Measurements from ENCODE around the gene DMAC1. TPM values are rescaled to one million over a fixed set of nuclear protein-coding genes. Genes with fewer than 3 reads are reported as not detected.

Gene DMAC1
- total RNA-seq, 1 experiment from 2014 or later = 43.3 TPM

DNA sequence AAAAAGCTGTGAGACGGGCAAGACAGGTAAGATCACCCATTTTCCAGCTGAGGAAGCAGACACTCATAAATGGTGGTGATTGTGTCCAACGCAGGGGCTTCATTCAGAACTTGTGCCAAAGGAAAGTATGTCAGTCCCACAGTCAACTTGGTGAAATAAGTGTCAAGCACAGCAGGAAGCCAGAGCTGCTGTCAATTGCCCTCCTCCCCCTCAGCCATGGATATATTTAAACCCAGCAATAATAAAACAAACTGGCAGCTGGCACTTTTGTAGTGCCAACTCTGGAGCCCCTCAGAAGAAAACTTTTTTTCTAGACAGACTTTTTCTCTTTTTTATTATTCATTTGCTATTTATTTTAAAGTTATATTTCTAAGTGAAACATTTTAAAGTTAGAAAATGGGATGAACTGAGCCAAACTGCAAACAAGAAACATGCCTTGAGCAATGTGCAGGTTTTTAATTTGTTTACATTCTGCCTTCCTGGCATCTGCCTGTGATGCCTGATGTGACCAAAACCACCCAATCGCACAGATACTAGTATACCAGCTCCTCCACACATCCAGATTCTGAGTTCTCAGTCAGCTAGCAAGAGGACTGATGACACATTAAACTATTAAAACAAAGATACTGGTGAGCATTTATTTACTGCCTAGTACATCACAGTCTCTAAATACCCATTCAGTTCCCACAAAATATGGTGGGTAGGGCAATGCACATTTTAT is 17.0 kb downstream of the DMAC1 start:
- H3K79me2 ChIP-seq (ENCODE audit: low read depth) = no peaks in the 10 kb centered on the region
- no peak overlapping the region for H2AFZ ChIP-seq
- H3K4me1 ChIP-seq (replicated peaks; ENCODE audit: insufficient read depth) = no peaks in the 10 kb centered on the region
- H3K27me3 ChIP-seq (ENCODE audit: insufficient read depth, low read depth) = no peaks in the 10 kb centered on the region
- no peak overlapping the region for H3K4me3 ChIP-seq
- H3K4me2 ChIP-seq = no peak overlapping the region
- no peak overlapping the region for H3K27ac ChIP-seq
- no peaks in the 10 kb centered on the region for H3K9me2 ChIP-seq (ENCODE audit: insufficient read depth)
- no peaks in the 10 kb centered on the region for H3F3A ChIP-seq (ENCODE audit: insufficient read depth, low read depth)
- TF ChIP-seq, protein P1, sequence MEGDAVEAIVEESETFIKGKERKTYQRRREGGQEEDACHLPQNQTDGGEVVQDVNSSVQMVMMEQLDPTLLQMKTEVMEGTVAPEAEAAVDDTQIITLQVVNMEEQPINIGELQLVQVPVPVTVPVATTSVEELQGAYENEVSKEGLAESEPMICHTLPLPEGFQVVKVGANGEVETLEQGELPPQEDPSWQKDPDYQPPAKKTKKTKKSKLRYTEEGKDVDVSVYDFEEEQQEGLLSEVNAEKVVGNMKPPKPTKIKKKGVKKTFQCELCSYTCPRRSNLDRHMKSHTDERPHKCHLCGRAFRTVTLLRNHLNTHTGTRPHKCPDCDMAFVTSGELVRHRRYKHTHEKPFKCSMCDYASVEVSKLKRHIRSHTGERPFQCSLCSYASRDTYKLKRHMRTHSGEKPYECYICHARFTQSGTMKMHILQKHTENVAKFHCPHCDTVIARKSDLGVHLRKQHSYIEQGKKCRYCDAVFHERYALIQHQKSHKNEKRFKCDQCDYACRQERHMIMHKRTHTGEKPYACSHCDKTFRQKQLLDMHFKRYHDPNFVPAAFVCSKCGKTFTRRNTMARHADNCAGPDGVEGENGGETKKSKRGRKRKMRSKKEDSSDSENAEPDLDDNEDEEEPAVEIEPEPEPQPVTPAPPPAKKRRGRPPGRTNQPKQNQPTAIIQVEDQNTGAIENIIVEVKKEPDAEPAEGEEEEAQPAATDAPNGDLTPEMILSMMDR (conservative IDR thresholded peaks at IDR 0.05) = no peak
- no peak for TF ChIP-seq EZH2 (IDR thresholded peaks at IDR 0.05; ENCODE audit: low read depth)
- no peaks in the 10 kb centered on the region for H3K36me3 ChIP-seq (ENCODE audit: low read depth)
- no peaks in the 10 kb centered on the region for H3K9me3 ChIP-seq (ENCODE audit: insufficient read depth, low read depth)
- BruUV-seq (replicated peaks) = no TSS peak
- ChIA-PET POLR2A (ENCODE audit: unreplicated experiment) (interaction anchor here (0.7 kb wide), 1 partner anchor 37 kb away, joined by 3 read pairs; no protein-coding TSS in a partner anchor), CTCF (no interaction called here)
- intact Hi-C loops (cut with micrococcal nuclease; ENCODE audit: unreplicated experiment) = no loop called here
- H4K20me1 ChIP-seq (ENCODE audit: insufficient read depth) = no peaks in the 10 kb centered on the region
- no peak for DNase-seq

DNA sequence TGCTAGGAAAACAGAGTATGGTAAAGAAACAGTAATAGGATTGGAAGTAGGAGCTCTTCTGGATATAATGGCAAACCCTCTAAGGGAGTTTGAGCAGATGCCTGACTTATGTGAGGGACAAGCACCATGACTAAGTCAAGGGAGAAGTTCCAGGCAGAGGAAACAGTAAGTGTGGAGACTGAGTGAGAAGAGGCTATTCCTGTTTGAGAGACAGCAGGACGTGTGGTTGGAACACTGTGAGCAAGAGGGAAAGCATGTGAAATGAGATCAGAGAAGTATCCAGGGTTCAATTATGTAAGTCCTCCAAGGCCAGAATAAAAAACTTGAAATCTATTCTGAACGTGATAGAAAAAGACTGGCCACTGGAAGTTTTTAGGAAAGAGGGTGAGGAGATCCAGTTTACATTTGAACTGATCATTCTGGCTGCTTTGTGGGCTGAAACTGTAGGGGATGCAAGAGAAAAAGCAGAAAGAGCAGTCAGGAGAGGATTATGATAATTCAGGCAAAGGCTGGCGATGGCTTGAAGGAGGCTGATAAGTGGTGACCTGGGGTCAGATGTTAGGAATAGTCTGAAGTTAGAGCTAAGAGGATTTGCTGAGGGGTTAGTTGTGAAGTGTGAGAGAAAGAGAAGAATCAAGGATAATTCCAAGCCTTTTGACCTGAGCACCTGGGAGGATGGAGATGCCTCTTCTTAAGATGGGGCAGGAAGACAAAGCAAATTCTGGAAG is 19.2 kb downstream of the DMAC1 start:
- no peaks in the 10 kb centered on the region for H3K79me2 ChIP-seq (ENCODE audit: low read depth)
- no peaks in the 10 kb centered on the region for H3K36me3 ChIP-seq (ENCODE audit: low read depth)
- H2AFZ ChIP-seq = no peak overlapping the region
- no peaks in the 10 kb centered on the region for H4K20me1 ChIP-seq (ENCODE audit: insufficient read depth)
- DNase-seq = no peak
- ChIA-PET CTCF (no interaction called here), POLR2A (ENCODE audit: unreplicated experiment) (no interaction called here)
- intact Hi-C loops (cut with micrococcal nuclease; ENCODE audit: unreplicated experiment) = no loop called here
- H3K4me2 ChIP-seq = no peak overlapping the region
- no TSS peak for BruUV-seq (replicated peaks)
- H3K4me3 ChIP-seq = no peak overlapping the region
- TF ChIP-seq, protein P1 (conservative IDR thresholded peaks at IDR 0.05) = no peak
- no peak for TF ChIP-seq EZH2 (IDR thresholded peaks at IDR 0.05; ENCODE audit: low read depth)
- no peaks in the 10 kb centered on the region for H3F3A ChIP-seq (ENCODE audit: insufficient read depth, low read depth)
- no peak overlapping the region for H3K27ac ChIP-seq
- no peaks in the 10 kb centered on the region for H3K4me1 ChIP-seq (replicated peaks; ENCODE audit: insufficient read depth)
- no peaks in the 10 kb centered on the region for H3K9me3 ChIP-seq (ENCODE audit: insufficient read depth, low read depth)
- H3K9me2 ChIP-seq (ENCODE audit: insufficient read depth) = no peaks in the 10 kb centered on the region
- H3K27me3 ChIP-seq (ENCODE audit: insufficient read depth, low read depth) = no peaks in the 10 kb centered on the region

DNA sequence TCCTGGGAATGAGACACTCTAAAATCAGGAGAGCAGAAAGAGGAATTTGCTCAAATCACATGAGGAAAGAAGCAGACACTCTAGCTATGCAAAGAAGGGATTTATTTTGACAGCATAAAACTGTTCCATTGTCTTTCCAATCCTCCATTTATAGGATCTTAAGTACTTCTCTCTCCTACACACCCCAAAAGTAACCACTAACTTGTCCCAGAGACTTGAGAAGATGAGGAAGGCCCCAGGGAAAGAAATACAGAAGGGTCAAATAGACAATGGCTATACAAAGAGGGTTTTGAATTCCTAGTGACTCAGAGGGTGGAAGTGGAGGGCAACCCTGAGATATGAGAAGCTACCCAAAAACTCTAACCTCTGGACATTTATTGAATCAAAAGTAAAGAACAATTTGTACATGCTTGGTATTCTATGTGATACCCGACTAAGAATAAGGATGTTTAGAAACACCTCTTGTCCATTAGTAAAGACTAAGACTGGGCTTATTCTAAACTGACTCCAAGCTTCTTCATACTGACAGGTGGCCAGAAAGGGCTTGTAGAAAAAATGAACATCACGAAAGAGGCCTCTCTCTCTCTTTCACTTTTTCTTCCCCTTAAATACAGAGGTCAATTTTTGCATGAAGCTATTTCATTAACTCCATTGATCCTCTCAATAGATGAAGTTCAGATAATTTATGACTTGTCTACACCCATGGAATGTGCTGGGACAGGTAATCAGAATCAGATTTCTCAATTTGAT is 20.6 kb downstream of the DMAC1 start:
- ChIA-PET CTCF (no interaction called here), POLR2A (ENCODE audit: unreplicated experiment) (no interaction called here)
- no peak overlapping the region for H3K4me2 ChIP-seq
- no peak overlapping the region for H2AFZ ChIP-seq
- TF ChIP-seq, protein P1 (conservative IDR thresholded peaks at IDR 0.05) = no peak
- TF ChIP-seq EZH2 (IDR thresholded peaks at IDR 0.05; ENCODE audit: low read depth) = no peak
- intact Hi-C loops (cut with micrococcal nuclease; ENCODE audit: unreplicated experiment) = no loop called here
- H3K9me3 ChIP-seq (ENCODE audit: insufficient read depth, low read depth) = no peaks in the 10 kb centered on the region
- no TSS peak for BruUV-seq (replicated peaks)
- H3F3A ChIP-seq (ENCODE audit: insufficient read depth, low read depth) = no peaks in the 10 kb centered on the region
- no peak overlapping the region for H3K27ac ChIP-seq
- no peaks in the 10 kb centered on the region for H3K79me2 ChIP-seq (ENCODE audit: low read depth)
- H3K4me1 ChIP-seq (replicated peaks; ENCODE audit: insufficient read depth) = no peaks in the 10 kb centered on the region
- H3K9me2 ChIP-seq (ENCODE audit: insufficient read depth) = no peaks in the 10 kb centered on the region
- H3K36me3 ChIP-seq (ENCODE audit: low read depth) = no peaks in the 10 kb centered on the region
- DNase-seq = no peak
- no peaks in the 10 kb centered on the region for H4K20me1 ChIP-seq (ENCODE audit: insufficient read depth)
- no peaks in the 10 kb centered on the region for H3K27me3 ChIP-seq (ENCODE audit: insufficient read depth, low read depth)
- no peak overlapping the region for H3K4me3 ChIP-seq
